ENCODE data around the gene LPAR1. TPM values are rescaled to one million over a fixed set of nuclear protein-coding genes. Genes with fewer than 3 reads are reported as not detected.

Gene LPAR1
- total RNA-seq, 1 experiment from 2014 or later: 4.9 TPM

GRCh38 chr9:111076042-111076441 lies 37.8 kb upstream of the LPAR1 start:
- no peak for ATAC-seq
- CTCF ChIA-PET: no interaction called here
- Mint-ChIP-seq H3K9me3 (no peaks in the 10 kb centered on the region), H3K27me3 (ENCODE audit: low read depth) (no peaks in the 10 kb centered on the region), H3K27ac (no peak overlapping the region), H3K4me3 (no peak overlapping the region), H3K4me1 (no peaks in the 10 kb centered on the region), H3K36me3 (no peaks in the 10 kb centered on the region)
- TF ChIP-seq ATF1 (CRISPR knock-in tag; IDR thresholded peaks at IDR 0.05) (no peak), ZNF317 (CRISPR knock-in tag; IDR thresholded peaks at IDR 0.05; ENCODE audit: borderline replicate concordance, low read depth) (no peak), USF2 (CRISPR knock-in tag; IDR thresholded peaks at IDR 0.05) (no peak), PREB (CRISPR knock-in tag; IDR thresholded peaks at IDR 0.05; ENCODE audit: borderline replicate concordance) (no peak), ATF6 (CRISPR knock-in tag; IDR thresholded peaks at IDR 0.05) (no peak), PRRX2 (CRISPR knock-in tag; IDR thresholded peaks at IDR 0.05) (no peak), ZNF671 (CRISPR knock-in tag; IDR thresholded peaks at IDR 0.05) (no peak), ZNF263 (CRISPR knock-in tag; IDR thresholded peaks at IDR 0.05; ENCODE audit: low read depth) (no peak), ZBTB21 (CRISPR knock-in tag; IDR thresholded peaks at IDR 0.05; ENCODE audit: borderline replicate concordance) (no peak), ATF2 (CRISPR knock-in tag; IDR thresholded peaks at IDR 0.05; ENCODE audit: borderline replicate concordance, low read depth) (no peak), MYBL2 (CRISPR knock-in tag; IDR thresholded peaks at IDR 0.05) (no peak), RORB (CRISPR knock-in tag; IDR thresholded peaks at IDR 0.05) (no peak)
- POLR2A ChIA-PET: no interaction called here
- DNase-seq (ENCODE audit: low spot score): no peak

- H3K27ac Mint-ChIP-seq: no peak overlapping the region
- no peak for TF ChIP-seq MXD4 (CRISPR knock-in tag; IDR thresholded peaks at IDR 0.05; ENCODE audit: borderline replicate concordance)
- TF ChIP-seq SP1 (CRISPR knock-in tag; conservative IDR thresholded peaks at IDR 0.05): no peak
- TF ChIP-seq ETV6 (CRISPR knock-in tag; IDR thresholded peaks at IDR 0.05): no peak
- no peak for TF ChIP-seq SOX15 (CRISPR knock-in tag; IDR thresholded peaks at IDR 0.05)
- TF ChIP-seq PRDM15 (CRISPR knock-in tag; IDR thresholded peaks at IDR 0.05): no peak
- TF ChIP-seq ZNF532 (CRISPR knock-in tag; IDR thresholded peaks at IDR 0.05; ENCODE audit: borderline replicate concordance): no peak
- no peak for TF ChIP-seq RELA (CRISPR knock-in tag; IDR thresholded peaks at IDR 0.05; ENCODE audit: borderline replicate concordance)
- H3K36me3 Mint-ChIP-seq: no peaks in the 10 kb centered on the region
- POLR2A ChIA-PET: no interaction called here
- no peaks in the 10 kb centered on the region for H3K9me3 Mint-ChIP-seq
- H3K4me3 Mint-ChIP-seq: no peak overlapping the region
- H3K27me3 Mint-ChIP-seq (ENCODE audit: low read depth): no peaks in the 10 kb centered on the region
- DNase-seq (ENCODE audit: low spot score): no peak
- no peaks in the 10 kb centered on the region for H3K4me1 Mint-ChIP-seq
- ATAC-seq: peak; percentile 55; the same call in 1 of the 2 replicates
- CTCF ChIA-PET: no interaction called here
Measured at GRCh38 chr9:111074395-111074794, 36.1 kb upstream of the LPAR1 start.
